CD4-positive, alpha-beta T cell treated with Interleukin-2 at 100 ng/mL for 4 hours (primary cell): ENCODE measurements around the gene STPG3.

Experiments
- DNase-seq: peaks from one replicate; pipeline ENCODE4 v3.0.0-alpha.2; 2020; ENCODE audit warnings: low spot score

Gene STPG3

DNA sequence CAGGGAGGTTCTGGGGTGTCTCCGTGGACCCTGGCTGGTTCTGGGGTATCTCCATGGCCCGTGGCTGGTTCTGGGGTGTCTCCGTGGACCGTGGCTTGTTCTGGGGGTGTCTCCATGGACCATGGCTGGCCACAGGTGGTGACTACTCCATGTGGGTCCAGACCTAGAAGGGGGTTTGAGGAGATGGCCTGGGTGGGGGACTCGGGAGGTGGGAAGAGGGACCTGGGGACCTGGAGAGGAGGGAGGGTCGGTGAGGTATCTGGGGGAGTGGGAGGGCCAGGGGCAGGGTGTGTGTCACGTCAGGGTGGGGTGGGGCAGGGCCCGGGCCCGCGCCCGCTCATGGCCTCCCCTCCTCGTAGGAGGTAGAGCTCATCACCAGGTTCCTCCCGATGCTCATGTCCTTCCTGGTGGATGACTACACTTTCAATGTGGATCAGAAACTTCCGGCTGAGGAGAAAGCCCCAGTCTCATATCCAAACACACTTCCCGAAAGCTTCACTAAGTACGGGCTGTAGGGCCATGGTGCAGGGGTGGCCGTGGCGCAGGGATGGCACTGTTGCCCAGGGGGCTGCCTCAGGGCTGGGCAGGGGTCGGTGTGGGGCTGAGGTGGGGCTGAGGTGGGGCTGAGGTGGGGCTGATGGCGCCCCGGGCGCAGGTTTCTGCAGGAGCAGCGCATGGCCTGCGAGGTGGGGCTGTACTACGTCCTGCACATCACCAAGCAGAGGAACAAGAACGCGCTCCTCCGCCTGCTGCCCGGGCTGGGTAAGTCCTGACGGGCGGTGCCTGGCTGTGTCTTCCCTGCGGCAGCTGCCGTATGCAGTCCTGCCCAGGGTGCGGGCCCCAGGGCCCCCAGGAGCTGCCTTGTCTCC is 15.7 kb downstream of the STPG3 start:
- DNase-seq, result no peak

DNA sequence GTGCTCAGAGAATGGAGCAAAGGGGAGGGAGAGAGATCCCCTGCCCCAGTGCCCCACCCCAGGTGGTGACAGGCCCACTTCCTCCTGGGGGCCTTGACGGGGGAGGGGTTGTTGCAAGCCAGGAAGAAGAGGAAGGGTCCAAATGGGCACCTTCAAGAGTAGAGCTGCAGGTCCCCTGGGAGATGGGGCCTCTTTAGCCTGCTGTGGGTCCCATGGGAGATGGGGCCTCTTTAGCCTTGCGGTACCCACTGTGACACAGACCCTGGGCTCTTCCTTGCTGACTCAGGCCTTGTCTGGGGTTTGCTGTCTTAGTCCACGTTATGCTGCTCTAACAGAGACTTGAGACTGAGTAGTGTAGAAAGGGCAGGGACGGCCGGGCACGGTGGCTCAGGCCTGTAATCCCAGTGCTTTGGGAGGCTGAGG is 16.9 kb downstream of the STPG3 start:
- no peak for DNase-seq

GRCh38 chr9:137268538-137269201 is 17.6 kb downstream of the STPG3 start:
- no peak for DNase-seq

- DNase-seq, result no peak
These were observed 18.2 kb downstream of the STPG3 start for GRCh38 chr9:137269231-137269772.

GRCh38 chr9:137270929-137271695 is 20.0 kb downstream of the STPG3 start:
- DNase-seq, result peak; percentile 24

DNA sequence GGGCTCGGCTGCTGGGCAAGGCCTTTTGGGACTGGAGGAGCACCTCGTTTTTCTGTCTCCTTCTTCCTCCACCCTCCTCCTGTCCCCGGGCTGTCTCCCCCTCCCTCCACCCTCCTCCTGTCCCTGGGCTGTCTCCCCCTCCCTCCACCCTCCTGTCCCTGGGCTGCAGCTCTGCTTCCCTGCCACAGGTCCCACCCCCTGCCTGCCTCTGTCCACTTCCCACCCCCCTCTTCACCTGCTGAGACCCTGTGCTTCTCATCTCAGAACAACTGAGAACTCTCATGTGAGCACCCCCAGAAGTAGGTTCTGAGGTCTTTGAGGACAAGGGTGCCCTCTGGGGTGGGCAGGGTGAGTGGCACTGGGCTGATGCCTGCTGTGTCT is 20.6 kb downstream of the STPG3 start:
- no peak for DNase-seq

DNA sequence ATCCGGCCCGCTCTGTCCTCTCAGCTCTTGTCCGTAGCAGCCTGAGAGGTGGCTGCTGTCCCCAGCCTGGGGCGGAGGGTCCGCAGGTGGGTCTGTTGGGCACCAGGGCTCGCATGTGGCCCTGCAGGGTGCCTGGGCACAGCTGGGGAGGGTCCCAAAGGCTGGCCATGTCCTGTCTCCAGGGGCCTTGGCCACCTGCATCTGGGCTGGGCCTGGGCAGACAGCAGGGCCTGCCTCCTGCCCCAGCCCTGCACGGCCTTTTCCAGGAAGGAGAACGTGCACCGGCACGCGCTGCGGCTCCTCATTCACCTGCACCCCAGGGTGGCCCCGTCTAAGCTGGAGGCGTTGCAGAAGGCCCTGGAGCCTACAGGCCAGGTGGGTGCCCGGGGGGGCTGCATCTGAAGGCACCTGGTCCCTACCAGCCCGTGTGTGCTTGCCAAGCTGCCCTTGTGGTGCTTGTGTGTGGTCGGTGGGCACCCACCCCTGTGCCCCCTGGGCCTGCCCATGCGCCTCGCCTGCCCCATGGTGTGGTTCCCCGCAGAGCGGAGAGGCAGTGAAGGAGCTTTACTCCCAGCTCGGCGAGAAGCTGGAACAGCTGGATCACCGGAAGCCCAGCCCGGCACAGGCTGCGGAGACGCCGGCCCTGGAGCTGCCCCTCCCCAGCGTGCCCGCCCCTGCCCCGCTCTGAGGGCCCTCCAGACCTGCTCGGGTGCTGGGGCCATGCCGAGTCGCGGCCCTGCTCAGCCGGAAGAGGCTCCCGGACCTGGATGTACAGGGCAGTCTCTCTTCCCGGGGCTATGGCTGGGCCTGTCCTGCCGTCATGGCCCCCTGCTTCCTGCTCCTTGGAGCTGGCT is 21.4 kb downstream of the STPG3 start:
- DNase-seq, result no peak

GRCh38 chr9:137273095-137273490 is 22.0 kb downstream of the STPG3 start:
- no peak for DNase-seq

DNA sequence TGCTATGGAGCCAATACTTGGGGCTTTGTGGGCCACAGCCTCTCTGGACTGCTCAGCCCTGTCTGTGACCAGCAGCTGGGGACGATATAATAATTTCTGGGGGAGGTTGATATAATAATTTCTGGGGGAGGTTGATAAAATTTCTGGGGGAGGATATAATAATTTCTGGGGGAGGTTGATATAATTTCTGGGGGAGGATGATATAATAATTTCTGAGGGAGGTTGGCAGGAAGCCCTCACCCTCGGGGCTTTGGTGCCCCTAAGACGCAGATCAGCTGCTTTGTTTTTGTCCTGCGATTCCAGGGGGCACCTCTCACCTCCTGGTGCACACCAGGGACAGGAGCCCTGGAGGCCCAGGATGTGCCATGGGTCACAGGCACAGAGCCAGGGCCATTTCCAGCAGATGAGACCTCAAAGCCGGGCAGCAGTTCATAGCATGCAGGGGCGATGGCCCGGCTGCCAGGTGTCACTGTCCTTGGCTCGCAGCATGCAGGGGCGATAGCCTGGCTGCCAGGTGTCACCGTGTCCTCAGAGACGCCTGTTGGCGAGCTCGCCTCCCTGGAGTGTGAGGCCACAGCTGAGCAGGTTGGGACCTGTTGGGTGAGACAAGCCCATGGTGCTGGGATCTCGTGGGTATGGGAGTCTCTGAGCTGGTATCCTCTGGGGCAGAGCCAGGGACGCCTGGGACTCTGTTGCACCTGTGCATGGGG is 22.7 kb downstream of the STPG3 start:
- no peak for DNase-seq

- DNase-seq, result no peak
These were observed 24.1 kb downstream of the STPG3 start for GRCh38 chr9:137275203-137275587.

- no peak for DNase-seq
These were observed 24.7 kb downstream of the STPG3 start for GRCh38 chr9:137275588-137276472.

DNA sequence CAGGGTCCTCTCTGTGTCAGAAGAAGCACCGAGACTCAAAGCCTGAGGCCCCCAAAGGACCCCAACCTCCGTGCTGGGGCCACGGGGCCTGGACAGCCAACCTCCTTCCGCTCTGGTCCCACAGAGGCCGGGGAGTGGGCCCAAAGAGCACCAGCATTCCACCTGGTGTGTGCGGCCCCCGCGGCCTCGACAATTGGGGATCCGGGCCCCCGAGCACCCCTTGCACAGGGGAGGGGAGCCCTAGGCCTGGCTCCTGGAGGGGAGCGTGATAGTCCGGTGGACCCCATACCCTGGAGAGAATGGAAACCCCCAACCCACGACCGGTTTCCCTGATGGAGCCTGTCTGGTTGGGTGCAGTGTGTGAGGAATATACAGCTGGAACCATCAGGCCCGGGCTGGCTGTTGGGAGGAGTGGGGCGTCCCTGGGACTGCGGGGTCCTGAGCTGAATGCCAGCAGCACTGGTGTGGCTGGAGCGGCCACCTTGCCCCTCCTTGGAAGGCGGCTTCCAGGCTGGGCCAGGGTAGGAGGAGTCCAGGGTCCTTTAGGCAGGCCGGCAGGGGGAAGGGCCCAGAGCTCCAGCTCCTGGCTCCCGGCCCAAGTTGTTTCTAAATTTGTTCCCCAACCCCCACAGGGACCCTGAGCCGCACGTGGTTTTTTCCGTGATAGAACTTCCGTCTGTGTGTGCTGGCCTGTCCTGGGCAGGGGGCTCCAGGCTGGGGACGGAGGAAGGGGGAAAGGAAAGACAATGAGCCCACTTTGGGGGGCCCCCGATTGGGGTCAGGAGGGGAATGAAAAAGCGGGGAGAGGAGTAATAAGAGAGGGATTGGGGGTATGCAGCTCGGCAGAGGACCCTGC is 25.6 kb downstream of the STPG3 start:
- no peak for DNase-seq

GRCh38 chr9:137277329-137278041 is 26.4 kb downstream of the STPG3 start, which contains the start of gene TOR4A:
TSS of gene TOR4A (plus strand) at chr9:137277726. CDS start at chr9:137278690, 964 bp downstream.
- peak; percentile 31 for DNase-seq

GRCh38 chr9:137278061-137278701 is 27.1 kb downstream of the STPG3 start:
- DNase-seq, result no peak

DNA sequence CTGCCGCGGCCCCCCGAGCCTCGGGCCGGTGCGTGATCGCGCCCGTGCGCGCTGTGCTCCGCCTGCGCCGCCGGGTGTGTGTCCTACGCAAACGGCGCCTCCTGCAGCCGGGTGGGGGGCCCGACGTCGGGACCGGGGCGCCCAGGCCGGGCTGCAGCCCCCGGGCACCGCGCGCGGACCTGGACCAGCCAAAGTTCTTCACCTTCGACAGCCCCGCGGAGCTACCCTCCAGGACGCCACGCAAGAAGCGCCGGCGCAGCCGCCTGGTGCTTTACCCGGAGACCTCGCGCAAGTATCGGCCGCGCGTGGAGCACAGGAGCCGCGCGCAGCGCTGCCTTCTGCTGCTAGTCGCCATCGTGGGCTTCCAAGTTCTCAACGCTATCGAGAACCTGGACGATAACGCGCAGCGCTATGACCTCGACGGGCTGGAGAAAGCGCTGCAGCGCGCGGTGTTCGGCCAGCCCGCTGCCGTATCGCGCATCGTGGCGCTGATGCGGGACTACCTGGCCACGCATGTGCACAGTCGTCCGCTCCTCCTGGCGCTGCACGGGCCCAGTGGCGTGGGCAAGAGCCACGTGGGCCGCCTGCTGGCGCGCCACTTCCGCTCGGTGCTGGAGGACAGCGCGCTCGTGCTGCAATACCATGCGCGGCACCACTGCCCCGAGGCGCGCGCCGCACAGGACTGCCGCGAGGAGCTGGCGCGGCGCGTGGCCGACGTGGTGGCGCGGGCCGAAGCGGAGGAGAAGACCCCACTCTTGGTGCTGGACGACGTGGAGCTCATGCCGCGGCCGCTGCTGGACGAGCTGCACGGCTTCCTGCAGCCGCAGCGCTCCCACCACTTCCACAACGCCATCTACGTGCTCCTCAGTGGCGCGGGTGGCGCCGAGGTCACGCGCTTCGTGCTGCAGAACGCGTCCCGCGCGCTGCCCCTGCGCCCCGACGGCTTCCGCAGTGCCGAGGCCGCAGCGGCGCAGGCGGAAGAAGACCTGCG is 27.9 kb downstream of the STPG3 start:
- no peak for DNase-seq

GRCh38 chr9:137279741-137280473 is 28.8 kb downstream of the STPG3 start:
- no peak for DNase-seq
